Activated CD4-positive, alpha-beta T cell treated with anti-CD3 and anti-CD28 coated beads, Interleukin-2, amount 50 U/mL, for 4 hours (primary cell): ENCODE data around the gene FREM2.

Experiments used
- DNase-seq, 2 experiments: peaks; one replicate each; pipeline ENCODE4 v3.0.0-alpha.2; 2020

FREM2 gene

DNA sequence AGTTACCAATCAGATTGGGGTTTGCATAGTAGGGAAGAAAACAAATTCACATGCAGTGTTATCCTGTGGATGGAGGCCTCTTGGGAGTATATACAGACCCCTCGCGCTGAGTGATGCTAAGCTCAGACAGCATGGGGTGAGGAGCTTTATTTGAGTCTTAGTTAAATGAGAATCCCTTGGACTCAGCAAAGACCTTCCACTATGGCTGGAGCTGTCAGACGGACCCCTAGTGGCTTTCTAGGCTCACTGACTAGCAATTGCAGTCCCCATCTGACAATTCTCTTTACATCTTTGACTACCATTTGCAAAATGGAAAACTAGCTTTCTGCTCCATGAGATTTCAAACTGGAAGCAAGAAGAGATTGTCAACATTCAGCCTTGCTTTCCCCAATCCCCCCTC, 213.3 kb downstream of the FREM2 start:
- no peak for DNase-seq

DNA sequence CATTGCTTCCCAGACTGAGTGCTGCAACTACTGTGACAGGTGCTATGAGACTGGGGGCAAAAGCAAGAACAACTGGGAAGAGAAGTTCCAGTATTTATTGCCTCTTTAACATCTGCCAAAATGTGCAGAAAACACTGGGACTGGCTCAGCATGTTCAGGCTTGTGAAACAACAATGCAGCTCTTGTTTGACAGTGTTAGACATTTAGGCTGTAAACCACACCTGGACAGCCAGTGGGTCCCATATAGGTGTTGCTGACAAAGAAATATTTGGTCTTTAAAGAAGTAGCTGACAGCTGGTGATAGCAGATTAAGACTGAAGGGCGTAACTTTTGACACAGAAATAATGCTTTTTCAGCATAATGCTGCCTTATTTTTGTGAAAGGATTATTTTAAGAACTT, 215.7 kb downstream of the FREM2 start:
- DNase-seq = no peak

- DNase-seq = no peak
Measured at GRCh38 chr13:38905081-38905480, 218.2 kb downstream of the FREM2 start.

DNA sequence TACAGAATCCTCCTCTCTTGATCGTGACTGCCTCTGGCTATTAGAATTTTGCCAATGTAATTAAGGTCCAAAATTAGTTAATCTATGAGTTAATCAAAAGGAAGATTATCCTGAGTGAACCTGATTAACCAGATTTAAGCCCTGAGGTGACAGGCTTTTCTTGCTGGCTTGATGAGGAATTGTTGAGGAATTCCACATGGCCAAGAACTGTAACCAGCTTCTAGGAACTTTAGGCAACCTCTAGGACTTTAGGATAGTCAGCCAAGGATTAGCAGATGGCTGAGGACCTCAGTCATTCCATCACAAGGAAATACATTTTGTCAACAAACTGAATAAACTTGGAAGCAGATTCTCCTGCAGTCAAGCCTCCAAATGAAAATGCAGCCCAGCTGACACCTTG, 219.0 kb downstream of the FREM2 start:
- no peak for DNase-seq

DNA sequence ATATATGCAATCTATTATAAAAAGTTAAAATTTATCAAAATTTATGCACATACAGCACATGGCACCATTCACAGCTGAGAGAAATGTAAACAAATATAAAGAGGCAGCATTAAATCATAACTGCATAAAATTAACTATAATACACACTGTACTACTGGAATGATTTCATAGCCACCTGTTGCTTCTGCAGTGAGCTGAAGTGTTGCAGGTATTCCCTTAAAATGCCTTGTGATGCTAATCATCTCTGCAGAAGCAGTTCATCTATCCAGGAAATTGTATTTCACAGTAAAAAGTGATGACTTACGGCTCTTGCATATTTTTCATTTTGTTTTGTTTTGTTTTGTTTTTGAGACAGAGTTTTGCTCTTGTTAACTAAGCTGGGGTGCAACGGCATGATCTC, 221.7 kb downstream of the FREM2 start:
- DNase-seq = no peak

- DNase-seq = no peak
Measured at GRCh38 chr13:38914070-38914469, 227.2 kb downstream of the FREM2 start.

DNA sequence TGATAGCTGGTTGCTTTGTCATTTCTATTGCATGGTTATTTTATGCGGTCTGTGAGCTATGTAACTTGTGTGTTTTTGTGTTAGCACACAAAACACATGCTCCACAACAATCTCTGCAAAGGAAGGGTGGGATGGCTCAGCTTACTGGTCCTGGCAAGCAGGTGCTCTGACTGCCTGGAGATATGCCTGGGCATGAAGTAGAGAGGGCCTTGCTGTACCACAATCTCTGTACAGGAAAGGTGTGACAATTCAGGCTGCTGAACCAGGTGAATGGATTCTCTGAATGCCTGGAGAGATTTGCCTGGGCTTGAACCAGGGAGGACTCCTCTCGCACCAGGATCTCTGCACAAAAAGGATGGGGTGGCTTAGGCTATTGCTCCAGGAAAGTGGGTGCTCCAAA, 234.2 kb downstream of the FREM2 start:
- no peak for DNase-seq

DNA sequence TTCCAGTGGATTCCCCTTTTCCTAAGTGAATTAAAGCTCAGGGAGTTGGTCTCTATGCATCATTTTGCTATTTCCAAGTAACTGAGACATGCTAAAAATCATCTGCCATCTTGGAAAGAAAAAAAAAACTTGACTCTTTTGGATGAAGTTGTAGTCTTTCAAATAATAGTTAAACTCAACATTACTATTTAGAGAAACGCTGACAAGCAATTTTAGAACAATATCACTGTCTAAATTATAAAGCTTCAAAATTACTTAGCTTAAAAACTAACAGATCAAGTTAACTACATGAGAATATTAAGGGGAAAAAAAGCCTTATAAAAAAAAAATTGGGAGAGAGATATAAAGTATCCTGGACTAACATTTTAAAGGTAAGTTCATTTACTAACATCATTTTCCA, 235.3 kb downstream of the FREM2 start:
- DNase-seq = no peak

DNA sequence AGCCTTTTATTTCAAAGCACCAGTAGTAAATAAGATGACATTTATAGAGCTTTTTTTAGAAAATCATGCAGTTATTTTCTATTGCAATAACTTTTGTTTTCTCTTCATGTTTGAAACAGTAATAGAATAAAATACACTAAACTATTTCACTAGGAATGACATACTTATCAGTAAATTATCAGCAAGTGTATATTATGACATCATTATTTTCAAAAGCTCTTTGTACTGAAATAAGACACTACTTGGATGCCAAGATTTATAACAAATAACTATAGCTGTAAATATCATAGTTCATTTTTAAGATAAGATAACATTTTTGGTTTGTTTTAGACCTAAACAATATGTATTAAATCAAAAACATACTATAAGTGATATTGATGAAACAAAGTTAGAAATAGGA, 246.9 kb downstream of the FREM2 start:
- DNase-seq = no peak
